DND-41 (cell line): ENCODE data around the gene PRRG1.
"Not testable (repeated sequence)": the region's sequence is repeated elsewhere in the genome, so short reads cannot be mapped to it uniquely, and the experiment has no call there.

Source experiments
- ATAC-seq: fragments of 200-7000 bp; cut with Tn5 transposase; 3 replicates; pipeline ENCODE4 v1.9.1; 2021; ENCODE audit warnings: low read depth; ENCODE audit not compliant: insufficient read depth
- DNase-seq: peaks from one replicate; pipeline ENCODE4 v3.0.0-alpha.2; 2020
- H2AFZ ChIP-seq: 2 replicates; pipeline ENCODE4 v1.6.0; 2012; ENCODE audit warnings: low read depth, low read length
- H3K27ac ChIP-seq: 2 replicates; pipeline ENCODE4 v1.5.1; 2012; ENCODE audit warnings: low read length, inconsistent platforms
- H3K27me3 ChIP-seq: fragments of 200-600 bp; sonication (generic); 2 replicates; pipeline ENCODE4 v1.6.0; 2012; ENCODE audit warnings: low read length, mild to moderate bottlenecking, inconsistent platforms; ENCODE audit not compliant: insufficient read depth, poor library complexity
- H3K36me3 ChIP-seq: 2 replicates; pipeline ENCODE4 v1.5.1; 2012; ENCODE audit warnings: low read length, inconsistent platforms; ENCODE audit not compliant: insufficient read depth
- H3K4me1 ChIP-seq: 2 replicates; pipeline ENCODE4 v1.5.1; 2012; ENCODE audit warnings: mild to moderate bottlenecking, low read length; ENCODE audit not compliant: insufficient read depth
- H3K4me2 ChIP-seq: 2 replicates; pipeline ENCODE4 v1.6.0; 2012; ENCODE audit warnings: mild to moderate bottlenecking, moderate library complexity, low read length, inconsistent platforms; ENCODE audit not compliant: insufficient read depth
- H3K4me3 ChIP-seq, 2 experiments: fragments of 200-600 bp in 1 of 2; shearing (Covaris generic) in 1 of 2; 2 replicates each; pipeline ENCODE4 v1.5.1; 2012 to 2016; ENCODE audit warnings: inconsistent platforms in 2 of 2, low read length in 2 of 2, mild to moderate bottlenecking in 2 of 2, low read depth in 1 of 2, moderate library complexity in 1 of 2
- H3K79me2 ChIP-seq: 2 replicates; pipeline ENCODE4 v1.6.0; 2012; ENCODE audit warnings: low read length, inconsistent platforms; ENCODE audit not compliant: insufficient read depth
- H3K9ac ChIP-seq: 2 replicates; pipeline ENCODE4 v1.6.0; 2012; ENCODE audit warnings: low read depth, mild to moderate bottlenecking, inconsistent platforms, low read length, moderate library complexity
- H3K9me3 ChIP-seq: 2 replicates; pipeline ENCODE4 v1.5.1; 2012; ENCODE audit warnings: low read length, moderate library complexity, mild to moderate bottlenecking, inconsistent platforms; ENCODE audit not compliant: insufficient read depth, severe bottlenecking
- H4K20me1 ChIP-seq: 2 replicates; pipeline ENCODE4 v1.6.0; 2012; ENCODE audit warnings: low read length; ENCODE audit not compliant: insufficient read depth
- EZH2 ChIP-seq: IDR thresholded peaks from 3 replicates; pipeline ENCODE4 v1.6.1; 2012; ENCODE audit warnings: borderline replicate concordance, low read depth, mild to moderate bottlenecking, moderate library complexity, low read length, inconsistent platforms; ENCODE audit not compliant: severe bottlenecking
- TF ChIP-seq, protein P1 (sequence below): IDR thresholded peaks from 2 replicates; pipeline ENCODE4 v1.5.1; 2012; ENCODE audit warnings: borderline replicate concordance, low read length, moderate library complexity, mild to moderate bottlenecking; ENCODE audit not compliant: poor library complexity, severe bottlenecking; ENCODE audit errors: extremely low read depth

PRRG1 gene

DNA sequence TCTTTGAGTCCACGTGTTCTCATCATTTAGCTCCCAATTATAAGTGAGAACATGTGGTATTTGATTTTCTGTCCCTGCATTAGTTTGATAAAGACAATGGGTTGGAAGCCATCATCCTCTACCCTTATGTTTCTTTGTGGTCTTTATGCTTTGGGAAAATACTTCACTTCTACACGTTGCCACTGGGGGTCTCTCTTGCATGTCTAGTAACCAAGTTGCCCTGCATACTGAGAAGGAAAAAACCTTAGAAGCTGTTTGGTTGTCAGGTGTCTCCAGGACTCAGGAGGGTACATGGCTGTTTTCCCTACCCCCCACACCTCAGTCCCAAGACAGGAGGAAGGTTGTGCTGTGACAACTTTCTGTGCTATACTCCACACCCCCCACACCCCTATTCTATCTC is 146.6 kb downstream of the PRRG1 start:
- ATAC-seq (peak; percentile 61), DNase-seq (peak; percentile 5)
- H3K79me2 ChIP-seq, H3K27ac ChIP-seq, H2AFZ ChIP-seq, H3K9ac ChIP-seq, H3K9me3 ChIP-seq, H3K36me3 ChIP-seq, H3K4me1 ChIP-seq, H4K20me1 ChIP-seq, H3K4me2 ChIP-seq, H3K4me3 ChIP-seq, H3K27me3 ChIP-seq: not testable (repeated sequence)
- TF ChIP-seq, protein P1, sequence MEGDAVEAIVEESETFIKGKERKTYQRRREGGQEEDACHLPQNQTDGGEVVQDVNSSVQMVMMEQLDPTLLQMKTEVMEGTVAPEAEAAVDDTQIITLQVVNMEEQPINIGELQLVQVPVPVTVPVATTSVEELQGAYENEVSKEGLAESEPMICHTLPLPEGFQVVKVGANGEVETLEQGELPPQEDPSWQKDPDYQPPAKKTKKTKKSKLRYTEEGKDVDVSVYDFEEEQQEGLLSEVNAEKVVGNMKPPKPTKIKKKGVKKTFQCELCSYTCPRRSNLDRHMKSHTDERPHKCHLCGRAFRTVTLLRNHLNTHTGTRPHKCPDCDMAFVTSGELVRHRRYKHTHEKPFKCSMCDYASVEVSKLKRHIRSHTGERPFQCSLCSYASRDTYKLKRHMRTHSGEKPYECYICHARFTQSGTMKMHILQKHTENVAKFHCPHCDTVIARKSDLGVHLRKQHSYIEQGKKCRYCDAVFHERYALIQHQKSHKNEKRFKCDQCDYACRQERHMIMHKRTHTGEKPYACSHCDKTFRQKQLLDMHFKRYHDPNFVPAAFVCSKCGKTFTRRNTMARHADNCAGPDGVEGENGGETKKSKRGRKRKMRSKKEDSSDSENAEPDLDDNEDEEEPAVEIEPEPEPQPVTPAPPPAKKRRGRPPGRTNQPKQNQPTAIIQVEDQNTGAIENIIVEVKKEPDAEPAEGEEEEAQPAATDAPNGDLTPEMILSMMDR: peak; percentile 33

- H2AFZ ChIP-seq, ATAC-seq, H3K79me2 ChIP-seq, H3K27me3 ChIP-seq, H3K36me3 ChIP-seq, H3K27ac ChIP-seq, H3K9ac ChIP-seq, H4K20me1 ChIP-seq, DNase-seq, H3K4me2 ChIP-seq, H3K4me3 ChIP-seq, H3K4me1 ChIP-seq, H3K9me3 ChIP-seq: not testable (repeated sequence)
Observed at GRCh38 chrX:37497126-37497525, 148.0 kb downstream of the PRRG1 start.

DNA sequence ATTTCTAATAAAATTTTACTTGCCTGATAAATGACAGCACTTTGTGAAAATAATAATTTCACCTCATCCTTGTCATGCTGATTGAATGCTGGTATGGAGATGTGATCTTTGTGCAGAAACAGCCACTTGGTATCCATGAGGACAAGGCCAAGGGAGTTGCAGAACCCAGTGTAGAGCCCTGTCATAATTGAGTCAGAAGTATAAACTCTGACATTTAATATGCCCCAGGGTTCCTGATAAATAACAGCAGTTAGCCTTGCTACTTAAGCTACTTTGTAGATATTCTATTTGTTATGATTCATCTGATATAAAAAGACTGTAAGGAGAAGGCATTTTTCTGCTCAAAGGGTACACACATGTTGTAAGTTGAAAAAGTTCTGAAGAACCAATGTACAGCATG is 149.2 kb downstream of the PRRG1 start:
- H3K27me3 ChIP-seq, H3K9me3 ChIP-seq, H3K4me1 ChIP-seq, H3K9ac ChIP-seq, H4K20me1 ChIP-seq, H3K4me2 ChIP-seq, H3K36me3 ChIP-seq, H3K4me3 ChIP-seq, H3K27ac ChIP-seq, ATAC-seq, DNase-seq, H3K79me2 ChIP-seq, H2AFZ ChIP-seq: not testable (repeated sequence)

DNA sequence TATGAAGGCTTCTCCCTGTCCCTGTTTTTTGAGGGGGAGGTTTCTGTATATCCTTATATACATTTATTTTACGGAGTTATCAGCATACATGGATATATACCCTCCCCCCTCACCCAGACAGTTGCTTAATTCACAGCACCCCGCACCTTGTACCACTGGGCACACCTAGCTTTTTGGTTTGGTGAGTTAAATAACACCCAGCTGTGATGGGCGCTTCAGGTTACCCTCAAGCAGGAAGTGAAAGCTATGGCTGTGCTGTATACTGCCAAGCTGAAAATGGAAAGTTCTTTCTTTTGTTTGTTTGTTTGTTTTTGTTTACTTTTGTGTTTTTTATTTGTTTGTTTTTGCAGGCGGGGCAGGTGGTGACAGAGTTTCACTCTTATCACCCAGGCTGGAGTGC is 150.5 kb downstream of the PRRG1 start:
- H3K4me2 ChIP-seq, H4K20me1 ChIP-seq, H3K9ac ChIP-seq, DNase-seq, H3K4me3 ChIP-seq, H3K27ac ChIP-seq, ATAC-seq, H3K79me2 ChIP-seq, H2AFZ ChIP-seq, H3K27me3 ChIP-seq, H3K4me1 ChIP-seq, H3K36me3 ChIP-seq, H3K9me3 ChIP-seq: not testable (repeated sequence)

GRCh38 chrX:37504991-37505390 is 155.8 kb downstream of the PRRG1 start:
- Histone ChIP-seq H3K9ac (no peak overlapping the region), H4K20me1 (no peaks in the 10 kb centered on the region), H3K9me3 (no peaks in the 10 kb centered on the region), H3K79me2 (no peaks in the 10 kb centered on the region), H3K36me3 (no peaks in the 10 kb centered on the region), H2AFZ (no peak overlapping the region), H3K4me1 (no peaks in the 10 kb centered on the region), H3K27me3 (no peaks in the 10 kb centered on the region), H3K27ac (no peak overlapping the region), H3K4me3 (no peak overlapping the region), H3K4me2 (no peak overlapping the region)
- ATAC-seq (no peak), DNase-seq (no peak)
- no peak for TF ChIP-seq EZH2
- TF ChIP-seq, protein P1: no peak
